A204.1 (cell line): ENCODE data around the gene TAOK3.
A peak's percentile ranks its signal among the peaks of the same experiment; 100 is the strongest.
"Not testable (repeated sequence)": the region's sequence is repeated elsewhere in the genome, so short reads cannot be mapped to it uniquely, and the experiment has no call there.

Experiments
- FAIRE-seq: peaks from 2 replicates; lab custom pipeline; 2012; peaks lifted over from hg19 to GRCh38; lab: Jason Lieb, UNC

Gene TAOK3

GRCh38 chr12:118336123-118336522 is 36.6 kb downstream of the TAOK3 start:
- no peak for FAIRE-seq

GRCh38 chr12:118334939-118335567 is 37.7 kb downstream of the TAOK3 start:
- no peak for FAIRE-seq

- no peak for FAIRE-seq
Measured at GRCh38 chr12:118334241-118334640, 38.5 kb downstream of the TAOK3 start.

GRCh38 chr12:118332511-118332910 is 40.2 kb downstream of the TAOK3 start:
- FAIRE-seq, result no peak

- no peak for FAIRE-seq
Measured at GRCh38 chr12:118330421-118331018, 42.2 kb downstream of the TAOK3 start.

DNA sequence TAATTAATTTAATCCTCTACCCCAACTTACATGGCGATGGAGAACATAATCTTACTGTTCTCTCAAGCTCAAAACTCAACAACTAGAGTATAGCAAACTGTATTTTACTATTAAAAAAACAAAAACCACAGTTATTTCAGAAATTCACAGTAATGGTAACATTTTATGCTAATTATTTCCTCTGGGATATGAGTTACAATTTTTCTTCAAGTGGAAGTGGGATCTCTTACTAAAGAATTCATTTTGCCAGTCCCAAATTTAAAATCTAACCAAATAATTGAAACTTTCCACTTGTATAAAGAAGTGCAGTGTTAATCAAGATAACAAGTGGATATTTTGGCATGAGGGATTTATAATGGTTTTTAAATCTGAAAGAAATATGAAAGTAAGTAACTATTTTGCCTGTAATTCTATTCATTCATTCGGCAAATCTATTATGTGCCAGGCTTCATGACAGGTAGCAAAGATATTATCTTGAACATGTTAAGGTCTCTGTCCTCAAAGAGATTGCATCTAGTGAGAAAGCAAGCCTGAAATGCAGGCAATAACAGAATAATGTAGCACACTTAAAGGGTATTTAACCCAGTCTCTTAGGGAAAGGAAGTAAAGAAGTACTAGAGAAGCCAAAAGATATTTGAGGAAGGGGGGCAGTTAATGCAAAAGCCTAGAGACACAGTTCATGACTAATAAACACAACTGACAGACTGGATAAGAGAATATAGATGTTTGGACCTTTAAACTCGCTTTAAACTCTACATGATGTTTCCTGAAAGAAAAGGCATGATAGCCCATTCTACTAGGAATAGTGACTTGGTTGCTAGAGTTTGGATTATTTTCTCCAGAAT is 44.0 kb downstream of the TAOK3 start:
- FAIRE-seq, result no peak

DNA sequence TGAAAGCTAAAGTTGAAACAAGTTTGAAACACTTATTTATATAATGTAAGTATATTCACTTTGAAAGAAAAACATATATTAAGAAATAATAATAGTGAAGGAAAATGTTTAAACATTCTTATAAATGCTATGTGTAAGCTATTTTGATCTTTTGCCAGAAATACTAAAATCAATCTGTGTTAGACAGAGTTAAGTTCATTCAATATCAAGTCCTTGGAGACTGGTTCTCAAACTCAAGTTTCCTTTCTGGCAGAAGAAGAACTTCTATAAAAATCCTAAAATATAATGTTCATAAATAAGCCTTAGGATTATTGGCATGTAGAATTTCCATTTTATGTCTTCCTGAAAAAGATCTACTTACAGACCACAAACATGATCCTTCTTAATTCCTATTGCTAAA is 45.3 kb downstream of the TAOK3 start:
- peak; percentile 14 for FAIRE-seq

DNA sequence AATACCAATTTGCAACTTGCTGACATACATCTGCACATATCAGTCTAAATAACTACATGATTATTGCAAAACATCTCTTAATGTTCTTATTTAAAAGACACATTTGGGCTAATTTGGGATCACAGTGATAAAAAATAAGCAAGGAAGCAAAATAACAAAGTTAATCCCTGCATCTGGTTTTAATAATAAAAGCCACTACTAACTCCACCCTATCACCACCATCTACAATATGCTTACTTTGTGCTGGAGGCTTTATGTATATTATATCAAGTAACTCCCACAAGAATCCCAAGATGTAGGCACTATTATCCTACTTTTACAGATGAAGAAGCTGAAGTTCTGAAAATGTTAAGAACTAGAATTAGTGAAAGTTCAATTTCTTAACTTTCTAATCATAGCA is 45.7 kb downstream of the TAOK3 start:
- no peak for FAIRE-seq

- FAIRE-seq, result no peak
Measured at GRCh38 chr12:118325081-118325480, 47.6 kb downstream of the TAOK3 start.

DNA sequence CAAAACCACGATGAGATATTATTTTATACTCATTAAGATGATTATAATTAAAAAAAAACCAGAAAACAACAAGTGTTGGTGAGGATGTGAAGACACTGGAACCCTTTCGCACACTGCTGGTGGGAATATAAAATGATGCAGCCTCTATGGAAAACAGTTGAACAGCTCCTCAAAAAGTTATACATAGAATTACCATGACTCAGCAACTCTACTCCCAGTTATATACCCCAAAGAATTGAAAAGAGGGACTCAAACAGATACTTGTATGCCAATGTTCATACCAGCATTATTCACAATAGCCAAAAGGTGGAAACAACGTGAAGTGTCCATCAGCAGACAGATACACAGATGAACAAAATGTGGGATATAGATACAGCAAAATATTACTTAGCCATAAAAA is 53.1 kb downstream of the TAOK3 start:
- FAIRE-seq, result no peak

DNA sequence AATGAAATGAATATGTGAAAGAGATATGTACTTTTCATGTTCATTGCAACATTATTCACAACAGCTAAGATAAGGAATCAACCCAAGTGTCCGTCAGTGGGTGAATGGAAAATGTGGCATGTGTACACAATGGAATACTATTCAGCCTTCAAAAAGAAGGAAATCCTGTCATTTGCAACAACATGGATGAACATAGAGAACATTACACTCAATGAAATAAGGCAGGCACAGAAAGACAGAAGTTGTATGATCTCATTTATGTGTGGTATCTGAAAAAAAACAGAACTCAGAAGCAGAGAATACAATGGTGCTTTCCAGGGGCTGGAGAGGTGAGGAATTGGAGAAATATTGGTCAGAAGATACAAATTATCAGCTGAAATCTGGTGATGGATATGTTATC is 54.0 kb downstream of the TAOK3 start:
- no peak for FAIRE-seq

DNA sequence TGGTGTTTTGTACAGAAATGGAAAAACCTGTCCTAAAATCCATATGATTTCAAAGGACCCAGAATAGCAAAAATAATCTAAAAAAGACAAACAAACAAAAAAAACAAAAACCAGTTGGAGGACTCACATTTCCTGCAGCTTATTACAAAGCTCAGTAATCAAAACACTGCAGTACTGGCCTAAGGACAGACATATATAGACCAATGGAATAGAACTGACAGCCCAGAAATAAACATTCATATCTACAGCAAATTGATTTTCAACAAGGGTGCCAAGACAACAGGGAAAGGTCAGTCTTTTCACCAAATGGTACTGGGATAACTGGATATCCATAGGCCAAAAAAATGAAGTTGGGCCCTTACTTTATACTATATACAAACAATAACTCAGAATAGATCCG is 55.0 kb downstream of the TAOK3 start:
- no peak for FAIRE-seq

- FAIRE-seq, result no peak
Measured at GRCh38 chr12:118315821-118316220, 56.9 kb downstream of the TAOK3 start.

DNA sequence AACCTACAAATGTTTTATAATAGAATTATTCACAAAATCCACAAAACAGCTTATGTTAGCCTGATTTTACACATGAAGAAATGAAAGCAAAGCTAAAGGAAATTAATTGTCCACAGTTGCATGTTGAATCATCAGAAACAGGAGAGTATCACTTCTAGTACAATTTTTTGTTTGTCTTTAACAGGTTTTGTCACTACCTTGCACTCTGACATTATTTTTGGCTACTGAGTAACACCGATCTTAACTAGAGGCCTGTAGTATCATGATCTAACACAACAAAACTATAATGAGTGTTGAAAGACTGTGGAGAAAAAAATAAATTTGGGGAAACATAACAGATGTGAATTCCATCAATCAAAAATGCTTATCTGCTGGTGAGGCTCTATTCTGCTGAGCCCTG is 60.1 kb downstream of the TAOK3 start:
- FAIRE-seq, result no peak

GRCh38 chr12:118311666-118312065 is 61.0 kb downstream of the TAOK3 start:
- no peak for FAIRE-seq

GRCh38 chr12:118310320-118310719 is 62.4 kb downstream of the TAOK3 start:
- FAIRE-seq, result peak; percentile 56

GRCh38 chr12:118308006-118308405 is 64.7 kb downstream of the TAOK3 start:
- not testable (repeated sequence) for FAIRE-seq

DNA sequence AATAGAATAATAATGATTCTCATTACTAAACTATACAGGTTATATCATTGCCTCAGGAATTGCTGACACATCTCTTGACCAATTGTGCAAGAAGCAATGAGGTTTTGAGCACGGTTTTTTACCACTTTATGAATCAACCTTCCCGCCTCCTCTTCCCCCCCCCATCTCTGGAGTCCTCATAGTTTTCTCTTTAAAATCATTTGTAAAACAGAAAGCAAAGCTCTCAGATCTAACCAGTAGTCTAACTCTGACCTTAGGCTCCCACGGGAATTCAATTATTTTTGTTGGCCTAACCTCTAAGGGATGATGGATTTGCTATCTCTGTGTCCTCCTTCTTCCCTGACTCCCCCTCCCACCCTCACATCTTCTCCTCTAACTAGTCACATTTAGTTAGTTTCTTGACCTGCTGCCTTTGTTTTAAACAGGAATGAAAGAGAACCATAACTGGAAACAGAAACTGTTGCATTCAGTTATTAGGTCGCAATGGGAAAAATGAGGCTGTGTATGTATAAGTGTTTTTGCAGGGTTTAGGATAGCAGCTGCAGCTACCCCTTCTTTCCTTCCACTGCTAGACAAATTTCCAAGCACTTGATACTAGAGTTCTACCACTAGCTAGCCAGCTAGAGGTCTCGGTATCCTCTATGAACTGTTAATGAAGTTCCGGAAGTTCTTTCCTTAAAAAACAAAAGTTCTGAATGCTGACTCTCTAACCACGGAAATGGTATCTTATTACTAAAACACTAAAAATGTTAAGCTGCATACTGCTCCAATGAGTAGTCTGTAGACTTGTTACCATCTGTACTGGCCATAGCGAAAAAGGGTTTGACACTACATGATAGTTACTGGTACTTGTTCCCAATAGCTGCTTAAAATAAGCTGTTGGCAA is 65.4 kb downstream of the TAOK3 start:
- FAIRE-seq, result no peak

GRCh38 chr12:118304093-118304492 is 68.6 kb downstream of the TAOK3 start:
- FAIRE-seq, result no peak

DNA sequence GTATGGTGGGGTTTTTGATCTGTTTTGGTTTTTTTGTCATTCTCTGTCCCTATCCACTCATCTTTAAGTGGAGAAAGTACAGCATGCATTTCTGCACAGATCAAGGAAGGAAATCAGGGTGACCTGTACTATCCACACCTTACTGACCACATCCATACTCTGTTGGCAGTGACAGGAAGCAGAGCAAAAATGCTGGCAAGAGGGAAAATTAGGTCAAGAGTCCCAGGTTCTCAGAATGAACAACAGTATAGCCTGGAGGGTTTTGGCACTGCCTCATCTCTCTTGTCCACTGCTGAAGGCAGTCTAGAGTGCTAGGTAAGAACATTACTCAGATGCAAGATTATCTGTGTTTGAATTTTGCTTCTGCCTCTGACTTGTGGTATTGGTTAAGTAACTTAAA is 70.7 kb downstream of the TAOK3 start:
- no peak for FAIRE-seq

DNA sequence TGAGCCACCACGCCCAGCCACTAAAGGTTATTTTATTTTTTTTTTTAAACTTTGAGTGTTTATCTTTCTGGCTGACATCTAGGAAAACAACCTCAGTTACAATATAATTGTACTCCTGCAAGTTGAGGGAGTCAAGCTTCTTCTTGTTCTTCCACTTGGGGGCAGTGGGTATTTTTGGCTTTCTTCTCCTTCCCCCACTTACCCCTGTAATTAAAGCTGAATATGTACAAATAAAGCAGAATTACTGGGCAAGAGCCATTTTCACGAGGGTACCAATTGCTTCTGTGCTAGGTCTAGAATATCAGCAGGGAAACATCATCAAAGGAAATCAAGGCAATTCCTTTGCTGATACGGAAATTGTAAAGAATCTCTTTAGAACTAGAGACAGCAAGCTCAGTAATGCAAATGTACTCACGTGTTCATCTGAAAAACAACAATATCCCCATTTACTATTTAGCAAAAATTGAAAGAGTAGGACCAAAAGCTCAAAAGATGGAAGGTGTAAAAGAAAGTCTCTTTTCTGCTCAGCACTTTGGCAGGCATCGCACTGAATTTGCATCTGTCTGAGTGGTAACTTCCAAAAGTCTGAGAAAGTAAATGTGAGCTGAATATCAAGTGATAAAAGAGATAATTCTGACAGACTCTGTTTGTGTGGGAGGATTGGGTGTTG is 72.8 kb downstream of the TAOK3 start:
- FAIRE-seq, result no peak

DNA sequence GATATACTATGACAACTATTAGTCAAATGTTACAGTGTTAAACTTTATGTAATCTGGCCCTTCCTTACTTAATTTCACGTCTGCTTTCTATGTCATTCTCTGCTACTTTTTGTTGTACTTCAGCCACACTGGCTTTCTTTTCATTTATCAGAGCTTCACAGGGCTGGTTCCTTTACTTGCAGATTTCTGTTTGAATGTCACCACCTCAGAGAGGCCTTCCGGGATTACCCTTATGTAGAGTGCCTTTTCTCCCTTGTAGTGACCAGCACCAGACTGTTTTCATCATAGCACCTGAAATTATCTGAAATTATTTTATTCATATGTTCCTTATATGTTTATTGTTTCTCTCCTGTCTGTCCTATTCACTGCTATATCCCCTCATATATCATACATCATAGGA is 75.4 kb downstream of the TAOK3 start:
- FAIRE-seq, result no peak
